Heart left ventricle (tissue), 13 donors: ENCODE results near the gene DLGAP1.

Experiments
- POLR2A ChIP-seq, 2 donors: fragments of 450-650 bp; IDR thresholded peaks; one replicate each; pipeline ENCODE4 v1.6.1; 2017; ENCODE audit warnings: antibody characterized with exemption in 2 of 2, mild to moderate bottlenecking in 2 of 2, moderate library complexity in 2 of 2
- TF ChIP-seq, protein P1 (sequence below), 12 donors: fragments of 200-600 bp; sonication (generic) in 4 of 12; IDR thresholded peaks; one replicate each; pipeline versions ENCODE4 v1.5.0 to v1.8.0; 2018 to 2022; ENCODE audit warnings: antibody characterized with exemption in 12 of 12, mild to moderate bottlenecking in 5 of 12
- donor health status: ischemic (EF 13 %, LVEDD 7.1; RV severe dilation, severe dysfunction).
- donor health status: DM: no; HTN: yes; CAD: no.
- donor health status: DM: no; HTN: no; CAD: no.
- donor health status: ischemic (EF 25% LVEDD 6.9; RV normal size, moderate dysfunction).
- donor health status: ischemic (EF 25% LVEDD 5.7; RV mildly dilated, moderate dysfunction).
- donor health status: ischemic (EF 35%, LVEDD 5.7; RV mildly dilated, moderate dysfunction).
- donor health status: nonischemic (EF 11% LVEDD 7.7; RV severe dilation, severe dysfunction).
- donor health status: DM: yes; HTN: yes; CAD: no.
- donor health status: PGD.
- donor health status: ischemic (EF 29% LVEDD 5.4; RV normal size, mild dysfunction).
- donor health status: nonischemic (EF 23%, LVEDD 6.1; RV moderate dilation, normal function).

DNA sequence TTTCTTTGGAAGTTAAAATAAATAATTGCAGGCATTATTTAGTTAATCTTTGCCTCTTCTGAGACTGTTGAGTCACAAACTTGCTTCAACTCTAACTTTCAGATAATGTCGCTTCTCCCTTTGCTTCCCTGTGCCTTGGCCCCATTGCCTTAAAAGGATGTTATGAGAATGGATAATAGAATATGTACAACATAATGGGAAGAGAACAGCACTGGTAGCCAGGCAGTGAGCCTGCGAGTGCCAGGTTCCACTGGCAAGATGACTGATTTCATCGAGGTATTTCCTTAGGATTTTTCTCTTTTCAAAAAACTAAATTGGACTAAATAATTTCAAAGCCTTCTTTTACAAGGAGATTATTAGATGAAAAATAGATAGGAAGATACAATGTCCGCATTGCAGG is 584.2 kb downstream of the DLGAP1 start:
- TF ChIP-seq POLR2A (IDR thresholded peaks at IDR 0.05), result no peak
- TF ChIP-seq, protein P1, sequence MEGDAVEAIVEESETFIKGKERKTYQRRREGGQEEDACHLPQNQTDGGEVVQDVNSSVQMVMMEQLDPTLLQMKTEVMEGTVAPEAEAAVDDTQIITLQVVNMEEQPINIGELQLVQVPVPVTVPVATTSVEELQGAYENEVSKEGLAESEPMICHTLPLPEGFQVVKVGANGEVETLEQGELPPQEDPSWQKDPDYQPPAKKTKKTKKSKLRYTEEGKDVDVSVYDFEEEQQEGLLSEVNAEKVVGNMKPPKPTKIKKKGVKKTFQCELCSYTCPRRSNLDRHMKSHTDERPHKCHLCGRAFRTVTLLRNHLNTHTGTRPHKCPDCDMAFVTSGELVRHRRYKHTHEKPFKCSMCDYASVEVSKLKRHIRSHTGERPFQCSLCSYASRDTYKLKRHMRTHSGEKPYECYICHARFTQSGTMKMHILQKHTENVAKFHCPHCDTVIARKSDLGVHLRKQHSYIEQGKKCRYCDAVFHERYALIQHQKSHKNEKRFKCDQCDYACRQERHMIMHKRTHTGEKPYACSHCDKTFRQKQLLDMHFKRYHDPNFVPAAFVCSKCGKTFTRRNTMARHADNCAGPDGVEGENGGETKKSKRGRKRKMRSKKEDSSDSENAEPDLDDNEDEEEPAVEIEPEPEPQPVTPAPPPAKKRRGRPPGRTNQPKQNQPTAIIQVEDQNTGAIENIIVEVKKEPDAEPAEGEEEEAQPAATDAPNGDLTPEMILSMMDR (IDR thresholded peaks at IDR 0.05), result no peak
